ENCODE data around the gene FRY. TPM values are rescaled to one million over a fixed set of nuclear protein-coding genes. Genes with fewer than 3 reads are reported as not detected.

Gene FRY
- total and polyA plus RNA-seq, 10 of the 15 experiments (the other 5 are each of a cell fraction or from before 2014, with no cell fraction given) = 0.18 to 1.4 (median 0.30) TPM

DNA sequence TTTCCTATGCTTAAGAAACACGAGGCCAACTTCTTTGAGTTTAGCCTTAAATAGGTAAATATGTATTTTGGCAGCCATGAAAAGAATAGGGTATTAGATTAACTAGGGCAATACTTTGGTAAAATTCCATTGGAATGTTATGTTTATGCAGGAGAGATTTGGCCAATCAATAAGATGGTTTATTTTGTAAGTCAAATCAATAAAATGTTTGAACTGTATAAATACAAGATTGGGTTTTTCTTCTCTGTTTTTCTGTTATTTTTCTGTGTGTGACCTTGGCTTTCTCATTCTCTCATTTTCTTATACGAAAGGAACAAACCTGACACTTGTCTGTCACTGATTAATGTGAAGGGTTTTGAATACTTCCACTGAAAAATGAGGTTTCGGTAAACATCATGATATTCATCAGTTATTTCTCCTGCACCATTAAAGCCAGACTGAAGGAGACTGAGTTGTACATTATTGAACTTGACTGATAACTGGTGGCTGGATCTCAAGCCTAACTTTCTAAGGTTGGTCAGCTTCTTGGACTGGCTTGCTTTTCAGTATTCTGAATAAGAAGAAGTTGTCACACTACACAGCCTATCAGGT is 8.6 kb downstream of the FRY start (continued):
- TF ChIP-seq SMAD1 (IDR thresholded peaks at IDR 0.05; ENCODE audit: low read depth, partially characterized antibody) (no peak), HDGF (IDR thresholded peaks at IDR 0.05) (no peak)

- no TSS peak for BruUV-seq (replicated peaks)
- ChIA-PET CTCF (interaction anchor here (1.2 to 1.9 kb wide), 2 partner anchors 11 to 131 kb away, joined by 3 to 12 read pairs; no protein-coding TSS in a partner anchor), SMC1A (ENCODE audit: uncharacterized antibody, unreplicated experiment) (interaction anchor here (0.9 to 3.7 kb wide), 4 partner anchors 9 to 111 kb away, joined by 4 to 11 read pairs (median 4); partner anchors contain the start of gene FRY), RAD21 (ENCODE audit: unreplicated experiment) (interaction anchor here (1.0 to 1.5 kb wide), 2 partner anchors 16 to 131 kb away, joined by 3 read pairs; no protein-coding TSS in a partner anchor), POLR2A (no interaction called here)
- Histone ChIP-seq H3K79me2 (ENCODE audit: control insufficient read depth, insufficient read depth, low read length) (no peaks in the 10 kb centered on the region), H3K4me1 (ENCODE audit: control insufficient read depth, insufficient read depth, low read length) (peaks cover 4% of the 10 kb centered on the region; the same call in 1 of the 2 replicates), H3K27me3 (replicated peaks in 1 of 2; ENCODE audit: control insufficient read depth in 2 of 2, insufficient read depth in 2 of 2, low read length in 1 of 2) (no peaks in the 10 kb centered on the region), H3K4me2 (ENCODE audit: control insufficient read depth, insufficient read depth) (no peak overlapping the region), H2AFZ (ENCODE audit: control insufficient read depth, low read depth, low read length) (no peak overlapping the region), H3K9ac (ENCODE audit: control insufficient read depth, insufficient read depth, low read length) (no peak overlapping the region), H3K27ac (ENCODE audit: control insufficient read depth, insufficient read depth) (no peak overlapping the region), H3K9me3 (replicated peaks; ENCODE audit: control insufficient read depth, insufficient read depth, low read length) (no peaks in the 10 kb centered on the region), H4K20me1 (ENCODE audit: control insufficient read depth, insufficient read depth) (no peaks in the 10 kb centered on the region), H3K36me3 (ENCODE audit: control insufficient read depth in 2 of 2, insufficient read depth in 2 of 2, low read length in 1 of 2) (no peaks in the 10 kb centered on the region), H3K4me3 (no peak overlapping the region)
- intact Hi-C loops (cut with micrococcal nuclease; ENCODE audit: unreplicated experiment) (no loop called here), in situ Hi-C loops (cut with MboI) (no loop called here)
- DNase-seq (ENCODE audit: low read depth, low spot score) = no peak
- FAIRE-seq = no peak
- 81% methylated on average over 3 of the region's 3 CpGs for WGBS (ENCODE audit: insufficient coverage, insufficient replicate concordance, low lambda C conversion rate, missing lambda C conversion rate)
- no peak for ATAC-seq
- no peak for TF ChIP-seq USF1 (IDR thresholded peaks at IDR 0.05; ENCODE audit: borderline replicate concordance, extremely low read length, insufficient read depth, low read depth, low read length)
- TF ChIP-seq, protein P1, sequence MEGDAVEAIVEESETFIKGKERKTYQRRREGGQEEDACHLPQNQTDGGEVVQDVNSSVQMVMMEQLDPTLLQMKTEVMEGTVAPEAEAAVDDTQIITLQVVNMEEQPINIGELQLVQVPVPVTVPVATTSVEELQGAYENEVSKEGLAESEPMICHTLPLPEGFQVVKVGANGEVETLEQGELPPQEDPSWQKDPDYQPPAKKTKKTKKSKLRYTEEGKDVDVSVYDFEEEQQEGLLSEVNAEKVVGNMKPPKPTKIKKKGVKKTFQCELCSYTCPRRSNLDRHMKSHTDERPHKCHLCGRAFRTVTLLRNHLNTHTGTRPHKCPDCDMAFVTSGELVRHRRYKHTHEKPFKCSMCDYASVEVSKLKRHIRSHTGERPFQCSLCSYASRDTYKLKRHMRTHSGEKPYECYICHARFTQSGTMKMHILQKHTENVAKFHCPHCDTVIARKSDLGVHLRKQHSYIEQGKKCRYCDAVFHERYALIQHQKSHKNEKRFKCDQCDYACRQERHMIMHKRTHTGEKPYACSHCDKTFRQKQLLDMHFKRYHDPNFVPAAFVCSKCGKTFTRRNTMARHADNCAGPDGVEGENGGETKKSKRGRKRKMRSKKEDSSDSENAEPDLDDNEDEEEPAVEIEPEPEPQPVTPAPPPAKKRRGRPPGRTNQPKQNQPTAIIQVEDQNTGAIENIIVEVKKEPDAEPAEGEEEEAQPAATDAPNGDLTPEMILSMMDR (IDR thresholded peaks at IDR 0.05 in 2 of 3, conservative IDR thresholded peaks at IDR 0.05 in 1 of 3; ENCODE audit: control insufficient read depth in 2 of 3, extremely low read depth in 1 of 3, insufficient read depth in 1 of 3, low read depth in 3 of 3, low read length in 3 of 3) = no peak
- no peak for TF ChIP-seq SRF (IDR thresholded peaks at IDR 0.05; ENCODE audit: low read depth in 2 of 2, low read length in 2 of 2)
- no peak for TF ChIP-seq ZNF622 (IDR thresholded peaks at IDR 0.05)
- TF ChIP-seq, protein P2, sequence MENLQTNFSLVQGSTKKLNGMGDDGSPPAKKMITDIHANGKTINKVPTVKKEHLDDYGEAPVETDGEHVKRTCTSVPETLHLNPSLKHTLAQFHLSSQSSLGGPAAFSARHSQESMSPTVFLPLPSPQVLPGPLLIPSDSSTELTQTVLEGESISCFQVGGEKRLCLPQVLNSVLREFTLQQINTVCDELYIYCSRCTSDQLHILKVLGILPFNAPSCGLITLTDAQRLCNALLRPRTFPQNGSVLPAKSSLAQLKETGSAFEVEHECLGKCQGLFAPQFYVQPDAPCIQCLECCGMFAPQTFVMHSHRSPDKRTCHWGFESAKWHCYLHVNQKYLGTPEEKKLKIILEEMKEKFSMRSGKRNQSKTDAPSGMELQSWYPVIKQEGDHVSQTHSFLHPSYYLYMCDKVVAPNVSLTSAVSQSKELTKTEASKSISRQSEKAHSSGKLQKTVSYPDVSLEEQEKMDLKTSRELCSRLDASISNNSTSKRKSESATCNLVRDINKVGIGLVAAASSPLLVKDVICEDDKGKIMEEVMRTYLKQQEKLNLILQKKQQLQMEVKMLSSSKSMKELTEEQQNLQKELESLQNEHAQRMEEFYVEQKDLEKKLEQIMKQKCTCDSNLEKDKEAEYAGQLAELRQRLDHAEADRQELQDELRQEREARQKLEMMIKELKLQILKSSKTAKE (IDR thresholded peaks at IDR 0.05; ENCODE audit: low read depth, poor library complexity, severe bottlenecking) = no peak
- TF ChIP-seq, protein P3, sequence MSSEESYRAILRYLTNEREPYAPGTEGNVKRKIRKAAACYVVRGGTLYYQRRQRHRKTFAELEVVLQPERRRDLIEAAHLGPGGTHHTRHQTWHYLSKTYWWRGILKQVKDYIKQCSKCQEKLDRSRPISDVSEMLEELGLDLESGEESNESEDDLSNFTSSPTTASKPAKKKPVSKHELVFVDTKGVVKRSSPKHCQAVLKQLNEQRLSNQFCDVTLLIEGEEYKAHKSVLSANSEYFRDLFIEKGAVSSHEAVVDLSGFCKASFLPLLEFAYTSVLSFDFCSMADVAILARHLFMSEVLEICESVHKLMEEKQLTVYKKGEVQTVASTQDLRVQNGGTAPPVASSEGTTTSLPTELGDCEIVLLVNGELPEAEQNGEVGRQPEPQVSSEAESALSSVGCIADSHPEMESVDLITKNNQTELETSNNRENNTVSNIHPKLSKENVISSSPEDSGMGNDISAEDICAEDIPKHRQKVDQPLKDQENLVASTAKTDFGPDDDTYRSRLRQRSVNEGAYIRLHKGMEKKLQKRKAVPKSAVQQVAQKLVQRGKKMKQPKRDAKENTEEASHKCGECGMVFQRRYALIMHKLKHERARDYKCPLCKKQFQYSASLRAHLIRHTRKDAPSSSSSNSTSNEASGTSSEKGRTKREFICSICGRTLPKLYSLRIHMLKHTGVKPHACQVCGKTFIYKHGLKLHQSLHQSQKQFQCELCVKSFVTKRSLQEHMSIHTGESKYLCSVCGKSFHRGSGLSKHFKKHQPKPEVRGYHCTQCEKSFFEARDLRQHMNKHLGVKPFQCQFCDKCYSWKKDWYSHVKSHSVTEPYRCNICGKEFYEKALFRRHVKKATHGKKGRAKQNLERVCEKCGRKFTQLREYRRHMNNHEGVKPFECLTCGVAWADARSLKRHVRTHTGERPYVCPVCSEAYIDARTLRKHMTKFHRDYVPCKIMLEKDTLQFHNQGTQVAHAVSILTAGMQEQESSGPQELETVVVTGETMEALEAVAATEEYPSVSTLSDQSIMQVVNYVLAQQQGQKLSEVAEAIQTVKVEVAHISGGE (CRISPR knock-in tag; IDR thresholded peaks at IDR 0.05) = no peak
- no peak for TF ChIP-seq RAD51 (IDR thresholded peaks at IDR 0.05)
Measured at GRCh38 chr13:32040689-32041088, 9.1 kb downstream of the FRY start.
